Epithelial cell of proximal tubule (primary cell): ENCODE measurements around the gene TMEM200B. TPM values are rescaled to one million over a fixed set of nuclear protein-coding genes. Genes with fewer than 3 reads are reported as not detected.

Source experiments
- DNase-seq: peaks from one replicate; pipeline ENCODE4 v3.0.0-alpha.2; 2011; ENCODE audit warnings: low read depth
- H3K4me3 ChIP-seq: 2 replicates; pipeline ENCODE4 v1.5.1; 2011; ENCODE audit warnings: low read depth, mild to moderate bottlenecking, low read length
- CTCF ChIP-seq: conservative IDR thresholded peaks from 2 replicates; pipeline ENCODE4 v1.5.1; 2012; ENCODE audit warnings: low read depth, mild to moderate bottlenecking, low read length
- total RNA-seq: library from RNA; depleted of rRNA; stranded (reverse); fragments of >200 nt; gene quantifications from 2 replicates; pipeline ENCODE4 v1.2.3, GENCODE V29; 2015

Gene TMEM200B
- total RNA-seq, 1 donor from 2014 or later = 6.9 TPM

GRCh38 chr1:29125237-29125641 lies 1.5 kb upstream of the TMEM200B start:
- TF ChIP-seq CTCF = no peak
- no peak overlapping the region for H3K4me3 ChIP-seq
- DNase-seq = no peak

DNA sequence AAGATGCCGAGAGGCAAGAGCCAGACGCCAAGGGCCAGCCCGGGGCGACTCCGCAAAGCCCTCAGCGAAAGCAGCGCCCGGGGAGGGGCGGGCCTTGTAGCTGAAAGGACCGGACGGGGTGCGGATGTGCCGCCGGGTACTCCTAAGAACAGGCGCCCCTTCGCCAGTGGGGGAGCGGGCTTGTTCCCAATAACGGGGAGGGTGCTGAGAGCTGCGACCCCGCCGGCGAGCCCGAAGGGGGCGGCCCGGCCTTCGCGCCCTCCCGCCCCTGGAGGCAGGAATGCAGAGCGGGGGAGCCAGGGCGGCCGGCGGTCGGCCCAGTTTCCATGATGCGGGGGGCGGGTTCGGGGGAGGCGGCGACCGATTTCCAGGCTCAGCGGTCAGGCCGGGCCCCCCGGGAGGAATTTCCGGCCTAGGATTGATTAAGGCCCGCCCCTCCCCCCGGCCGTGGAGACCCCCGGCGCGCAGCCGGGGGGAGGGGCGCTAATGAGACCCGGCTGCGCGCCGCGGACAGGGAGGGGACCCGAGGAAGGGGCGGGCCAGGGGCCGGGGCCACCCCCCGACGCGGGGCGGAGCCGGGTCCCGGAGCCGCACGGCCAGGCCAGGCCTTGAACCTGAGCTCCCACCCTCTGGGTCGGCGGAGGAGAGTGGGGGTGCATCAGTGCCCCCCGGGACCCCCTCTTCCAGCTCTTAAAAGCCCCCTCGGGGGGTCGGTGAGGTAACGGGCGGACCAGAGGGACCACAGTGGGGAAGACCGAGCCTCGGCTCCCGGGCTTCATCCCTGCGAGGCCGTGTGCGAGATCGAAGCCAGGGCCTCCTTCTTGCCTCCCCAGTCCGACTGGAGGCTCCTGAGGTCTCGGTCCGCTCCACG lies 898 bp upstream of the TMEM200B start:
- peak; percentile 58 for TF ChIP-seq CTCF
- DNase-seq = no peak
- H3K4me3 ChIP-seq = peak overlapping the region; percentile 66

- no peak for TF ChIP-seq CTCF
- DNase-seq = no peak
- H3K4me3 ChIP-seq = peak overlapping the region; percentile 66
These were observed 433 bp downstream of the TMEM200B start for GRCh38 chr1:29123053-29123886.

DNA sequence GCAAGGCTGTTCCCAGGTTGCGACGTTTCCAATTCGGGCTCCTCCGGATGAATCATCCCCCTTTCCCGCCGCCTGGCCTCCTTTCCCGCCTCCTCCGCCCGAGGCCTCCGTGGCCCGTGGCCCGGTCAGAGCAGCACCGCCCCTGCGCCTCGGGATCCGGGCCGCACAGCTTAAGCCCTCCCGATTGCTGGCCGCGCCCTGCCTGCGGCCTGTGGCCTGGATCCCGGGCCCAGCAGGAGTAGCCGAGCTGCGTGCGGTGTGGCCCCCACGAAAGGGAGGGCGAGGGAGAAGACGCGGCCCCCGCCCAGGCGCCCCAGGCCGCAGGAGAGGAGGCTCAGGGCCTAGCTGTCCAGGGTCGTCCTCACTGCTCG lies 1.0 kb downstream of the TMEM200B start:
- peak overlapping the region; percentile 66 for H3K4me3 ChIP-seq
- no peak for TF ChIP-seq CTCF
- no peak for DNase-seq

DNA sequence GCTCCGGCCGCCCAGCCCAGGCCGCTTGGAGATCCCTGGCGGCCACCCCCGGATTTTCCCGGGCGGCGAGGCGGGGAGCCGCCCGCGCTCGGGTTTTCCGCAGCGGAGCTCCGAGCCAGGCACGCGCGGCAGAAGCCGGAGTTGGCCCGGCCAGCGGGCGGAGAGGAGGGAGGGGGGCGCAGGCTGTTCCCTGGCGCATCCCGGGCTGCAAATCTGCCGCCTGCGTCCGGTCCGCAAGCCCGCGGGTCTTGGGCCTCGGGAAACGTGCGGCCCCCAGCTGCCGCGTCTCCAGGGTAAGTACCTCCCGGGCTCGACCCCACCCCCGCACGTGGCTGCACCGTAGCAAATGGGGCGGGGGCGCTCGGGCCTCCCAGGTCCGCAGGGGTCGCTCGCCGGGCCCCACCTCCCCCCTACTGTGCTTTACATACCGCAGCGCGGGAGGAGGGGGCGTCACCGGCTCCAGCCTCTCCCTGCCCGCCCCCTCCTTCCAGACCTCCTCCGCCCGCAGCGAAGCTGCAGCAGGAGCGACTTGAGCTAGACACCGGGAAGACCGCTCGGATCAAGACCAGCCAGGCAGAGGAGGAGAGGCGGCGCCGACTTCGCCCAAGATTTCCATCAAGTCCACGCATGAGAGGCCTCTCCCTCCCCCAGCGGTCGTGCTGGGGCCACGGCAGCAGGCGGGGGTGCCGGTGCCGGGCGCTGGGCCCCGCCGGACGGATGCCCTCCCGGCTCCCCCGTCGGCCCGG lies 1.6 kb downstream of the TMEM200B start:
- TF ChIP-seq CTCF = no peak
- no peak for DNase-seq
- H3K4me3 ChIP-seq = peak overlapping the region; percentile 66

DNA sequence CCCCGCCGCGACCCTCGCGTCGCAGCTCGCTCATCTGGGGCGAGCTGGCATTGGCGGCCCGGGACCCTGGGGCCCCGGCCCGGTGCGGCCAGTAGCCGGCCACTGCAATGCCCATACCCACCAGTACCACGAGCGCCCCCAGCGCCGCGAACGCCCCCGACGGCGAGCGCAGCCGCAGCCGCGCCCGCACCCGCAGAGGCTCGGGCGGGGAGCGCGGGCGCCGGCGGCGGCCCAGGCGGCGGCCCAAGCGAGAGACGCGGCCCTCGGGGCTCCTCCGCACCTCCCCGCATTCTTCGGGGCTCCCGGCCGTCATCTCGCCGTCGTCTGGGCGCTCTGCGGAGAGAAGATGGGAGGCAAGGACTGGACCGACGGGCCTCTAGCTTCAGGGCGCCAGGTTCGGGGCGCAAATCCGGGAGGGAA lies 2.2 kb downstream of the TMEM200B start:
- DNase-seq = no peak
- TF ChIP-seq CTCF = no peak
- H3K4me3 ChIP-seq = peak overlapping the region; percentile 66
